Lower lobe of right lung (tissue), 2 donors: Measurements from ENCODE around the gene TC2N. TPM values are rescaled to one million over a fixed set of nuclear protein-coding genes. Genes with fewer than 3 reads are reported as not detected.

Source experiments
- ATAC-seq, 2 donors: fragments of 200-7000 bp; cut with Tn5 transposase; one replicate each; pipeline ENCODE4 v1.9.1; 2020 to 2022; ENCODE audit warnings: mild to moderate bottlenecking in 2 of 2, moderate library complexity in 2 of 2
- DNase-seq: peaks from one replicate; pipeline ENCODE4 v3.0.0-alpha.2; 2020
- H3K27ac ChIP-seq: fragments of 200-600 bp; one replicate; pipeline ENCODE4 v1.8.0; 2022
- H3K27me3 ChIP-seq: fragments of 200-600 bp; one replicate; pipeline ENCODE4 v1.8.0; 2022; ENCODE audit warnings: low read depth
- H3K36me3 ChIP-seq: fragments of 200-600 bp; one replicate; pipeline ENCODE4 v1.8.0; 2022; ENCODE audit warnings: mild to moderate bottlenecking
- H3K4me1 ChIP-seq: fragments of 200-600 bp; one replicate; pipeline ENCODE4 v1.8.0; 2022
- H3K4me3 ChIP-seq: fragments of 200-600 bp; one replicate; pipeline ENCODE4 v1.8.0; 2022; ENCODE audit warnings: mild to moderate bottlenecking
- H3K9me3 ChIP-seq: fragments of 200-600 bp; one replicate; pipeline ENCODE4 v1.8.0; 2022
- CTCF ChIP-seq: fragments of 200-600 bp; IDR thresholded peaks from one replicate; pipeline ENCODE4 v1.8.0; 2022; ENCODE audit warnings: antibody characterized with exemption, mild to moderate bottlenecking
- intact Hi-C: fragments of 100-400 bp; cut with DNase I; formaldehyde crosslinking; loops from one replicate; pipeline ENCODE4 v1.11.0; 2022
- total RNA-seq: library from RNA; stranded (reverse); fragmentation: NEBNext Ultra II Directional; extraction: Animal tissue kit (Norgen Biotek cat#: 25700); gene quantifications from one replicate; pipeline ENCODE4 v1.2.1, GENCODE V29; 2021
- donor health status: DM: no; HTN: yes; CAD: no; lungs with severe emphysema.

Gene TC2N
- total RNA-seq, 1 donor from 2014 or later: 53.1 TPM

- DNase-seq (no peak), ATAC-seq (no peak)
- Histone ChIP-seq H3K4me3 (no peak overlapping the region), H3K27me3 (no peaks in the 10 kb centered on the region), H3K36me3 (peaks cover 20% of the 10 kb centered on the region), H3K9me3 (no peaks in the 10 kb centered on the region), H3K27ac (no peak overlapping the region), H3K4me1 (no peaks in the 10 kb centered on the region)
- intact Hi-C loops: no loop called here
- no peak for TF ChIP-seq CTCF
These were observed 70.6 kb downstream of the TC2N start for GRCh38 chr14:91796617-91797347.

GRCh38 chr14:91793704-91794103, 73.6 kb downstream of the TC2N start:
- Histone ChIP-seq H3K27ac (no peak overlapping the region), H3K36me3 (peaks cover 21% of the 10 kb centered on the region)

GRCh38 chr14:91786188-91786587, 81.1 kb downstream of the TC2N start:
- H3K36me3 ChIP-seq: peaks cover 13% of the 10 kb centered on the region
- intact Hi-C loops: no loop called here
- ATAC-seq: no peak

More at GRCh38 chr14:91793704-91794103, 73.6 kb downstream of the TC2N start:
- no peaks in the 10 kb centered on the region for H3K27me3 ChIP-seq
- no peak for TF ChIP-seq CTCF
- H3K4me1 ChIP-seq: no peaks in the 10 kb centered on the region
- no peak overlapping the region for H3K4me3 ChIP-seq
- intact Hi-C loops: no loop called here
- ATAC-seq: no peak
- DNase-seq: no peak
- no peaks in the 10 kb centered on the region for H3K9me3 ChIP-seq

GRCh38 chr14:91780452-91780851, 86.9 kb downstream of the TC2N start:
- ATAC-seq (no peak), DNase-seq (no peak)
- H3K36me3 ChIP-seq: no peaks in the 10 kb centered on the region
- H3K27me3 ChIP-seq: no peaks in the 10 kb centered on the region
- H3K4me1 ChIP-seq: no peaks in the 10 kb centered on the region
- H3K9me3 ChIP-seq: no peaks in the 10 kb centered on the region
- no peak overlapping the region for H3K4me3 ChIP-seq
- H3K27ac ChIP-seq: no peak overlapping the region
- intact Hi-C loops: no loop called here
- TF ChIP-seq CTCF: no peak

More at GRCh38 chr14:91786188-91786587, 81.1 kb downstream of the TC2N start:
- Histone ChIP-seq H3K9me3 (no peaks in the 10 kb centered on the region), H3K4me3 (no peak overlapping the region), H3K27me3 (no peaks in the 10 kb centered on the region), H3K27ac (no peak overlapping the region), H3K4me1 (no peaks in the 10 kb centered on the region)
- no peak for DNase-seq
- TF ChIP-seq CTCF: no peak

GRCh38 chr14:91778217-91778616, 89.1 kb downstream of the TC2N start:
- H3K27ac ChIP-seq: no peak overlapping the region
- no peak for ATAC-seq
- no peaks in the 10 kb centered on the region for H3K9me3 ChIP-seq
- no peak overlapping the region for H3K4me3 ChIP-seq
- no peak for TF ChIP-seq CTCF
- no peaks in the 10 kb centered on the region for H3K36me3 ChIP-seq
- no peaks in the 10 kb centered on the region for H3K4me1 ChIP-seq
- intact Hi-C loops: no loop called here
- DNase-seq: no peak
- no peaks in the 10 kb centered on the region for H3K27me3 ChIP-seq
